Endothelial cell of umbilical vein (primary cell): ENCODE results near the gene NHLRC4. TPM values are rescaled to one million over a fixed set of nuclear protein-coding genes. Genes with fewer than 3 reads are reported as not detected.

Source experiments
- BruUV-seq: library from RNA; stranded (reverse); fragments of 400-500 nt; replicated peaks from 2 replicates; lab custom pipeline; 2021; lab: Mats Ljungman, UMichigan
- CTCF ChIA-PET: fragments of 300-600, 350-600 bp; sonication (Branson Sonifier 250); formaldehyde crosslinking; loops from one replicate; lab custom pipeline; 2021; ENCODE audit warnings: antibody characterized with exemption, inconsistent platforms; lab: Charles Lee
- POLR2A ChIA-PET: fragments of 300-600, 350-600 bp; sonication (Branson Sonifier 250); formaldehyde crosslinking; loops from one replicate; lab custom pipeline; 2021; ENCODE audit warnings: antibody characterized with exemption, inconsistent platforms; lab: Charles Lee
- DNase-seq: peaks from one replicate; pipeline ENCODE4 v3.0.0-alpha.2; 2011; ENCODE audit warnings: low read depth, low spot score
- FAIRE-seq: peaks from 2 replicates; lab custom pipeline; 2011; peaks lifted over from hg19 to GRCh38; lab: Jason Lieb, UNC
- H2AFZ ChIP-seq: 2 replicates; pipeline ENCODE4 v1.6.0; 2012; ENCODE audit warnings: low read depth, low read length, control low read depth, inconsistent platforms
- H3K27ac ChIP-seq: 2 replicates; pipeline ENCODE4 v1.5.1; 2011; ENCODE audit warnings: low read depth, mild to moderate bottlenecking, control low read depth, low read length, moderate library complexity; ENCODE audit not compliant: insufficient read depth
- H3K27me3 ChIP-seq, 2 experiments: 2 replicates each; pipeline versions ENCODE4 v1.6.0 to v1.6.1; 2011; ENCODE audit warnings: low read length in 2 of 2, mixed read lengths in 1 of 2; ENCODE audit not compliant: control insufficient read depth in 2 of 2, insufficient read depth in 2 of 2
- H3K36me3 ChIP-seq, 2 experiments: 2 replicates in 1 of 2; 3 replicates in 1 of 2; pipeline ENCODE4 v1.5.1; 2011; ENCODE audit warnings: low read length in 2 of 2, mild to moderate bottlenecking in 1 of 2, moderate library complexity in 1 of 2; ENCODE audit not compliant: control insufficient read depth in 2 of 2, insufficient read depth in 2 of 2; ENCODE audit errors: extremely low read depth in 1 of 2
- H3K4me1 ChIP-seq: 3 replicates; pipeline ENCODE4 v1.5.1; 2011; ENCODE audit warnings: mild to moderate bottlenecking, low read length; ENCODE audit not compliant: control insufficient read depth, insufficient read depth; ENCODE audit errors: extremely low read depth
- H3K4me2 ChIP-seq: 2 replicates; pipeline ENCODE4 v1.6.1; 2011; ENCODE audit warnings: low read length, control low read depth, mixed read lengths; ENCODE audit not compliant: insufficient read depth
- H3K4me3 ChIP-seq, 3 experiments: fragments of 200-600 bp in 1 of 3; sonication (generic), shearing (Covaris generic) in 1 of 3; replicated peaks in 1 of 3; 2 replicates each; pipeline ENCODE4 v1.5.1; 2011 to 2016; ENCODE audit warnings: control low read depth in 3 of 3, low read length in 3 of 3, mild to moderate bottlenecking in 2 of 3, inconsistent platforms in 1 of 3, low read depth in 1 of 3, moderate library complexity in 1 of 3; ENCODE audit not compliant: insufficient read depth in 1 of 3
- H3K79me2 ChIP-seq: 2 replicates; pipeline ENCODE4 v1.6.0; 2012; ENCODE audit warnings: low read length, inconsistent platforms; ENCODE audit not compliant: control insufficient read depth, insufficient read depth
- H3K9ac ChIP-seq: replicated peaks from 2 replicates; pipeline ENCODE3; 2011; ENCODE audit warnings: low read length, control low read depth; ENCODE audit not compliant: insufficient read depth; ENCODE audit errors: extremely low read depth
- H3K9me1 ChIP-seq: replicated peaks from 3 replicates; pipeline ENCODE4 v1.6.0; 2011; ENCODE audit warnings: mild to moderate bottlenecking, low read length; ENCODE audit not compliant: control insufficient read depth, insufficient read depth; ENCODE audit errors: extremely low read depth
- H3K9me3 ChIP-seq: replicated peaks from 2 replicates; pipeline ENCODE4 v1.5.1; 2012; ENCODE audit warnings: low read length, inconsistent platforms; ENCODE audit not compliant: control insufficient read depth, insufficient read depth
- H4K20me1 ChIP-seq: replicated peaks from 2 replicates; pipeline ENCODE3; 2011; ENCODE audit warnings: mild to moderate bottlenecking, low read length; ENCODE audit not compliant: control insufficient read depth, insufficient read depth; ENCODE audit errors: extremely low read depth
- CTCF ChIP-seq, 2 donors: IDR thresholded peaks; 1 replicate in 1 of 2; 2 replicates in 1 of 2; pipeline ENCODE4 v1.5.1; 2011; ENCODE audit warnings: low read length in 2 of 2, mild to moderate bottlenecking in 2 of 2, moderate library complexity in 2 of 2, control low read depth in 1 of 2, inconsistent platforms in 1 of 2, low read depth in 1 of 2; ENCODE audit not compliant: insufficient read depth in 1 of 2; ENCODE audit errors: extremely low read depth in 1 of 2
- FOS ChIP-seq: IDR thresholded peaks from 2 replicates; pipeline ENCODE4 v1.6.1; 2011; ENCODE audit warnings: mild to moderate bottlenecking, low read length, moderate library complexity, borderline replicate concordance; ENCODE audit not compliant: insufficient read depth
- JUN ChIP-seq: IDR thresholded peaks from 2 replicates; pipeline ENCODE4 v1.6.1; 2011; ENCODE audit warnings: borderline replicate concordance, low read depth; ENCODE audit not compliant: insufficient read length, insufficient read depth
- MAX ChIP-seq: IDR thresholded peaks from 2 replicates; pipeline ENCODE4 v1.6.1; 2011; ENCODE audit not compliant: insufficient read depth, insufficient read length
- POLR2A ChIP-seq: IDR thresholded peaks from 2 replicates; pipeline ENCODE4 v1.6.1; 2012; ENCODE audit warnings: low read depth, mild to moderate bottlenecking, control low read depth, low read length
- POLR2AphosphoS5 ChIP-seq: IDR thresholded peaks from 2 replicates; pipeline ENCODE4 v1.6.1; 2012; ENCODE audit warnings: low read depth, mild to moderate bottlenecking, control low read depth, low read length, moderate library complexity; ENCODE audit not compliant: insufficient read depth
- dilution Hi-C: fragments of 300-500 bp; cut with MboI; formaldehyde crosslinking; loops from one replicate; pipeline ENCODE4 v1.15.0; 2019; ENCODE audit warnings: low sequenced_read_pairs; ENCODE audit not compliant: extremely low pct_ligation_motif_present
- intact Hi-C: fragments of 100-400 bp; cut with micrococcal nuclease; formaldehyde crosslinking; loops from one replicate; pipeline ENCODE4 v1.10.0; 2022
- polyA plus RNA-seq, 4 experiments: library from polyadenylated mRNA; depleted of rRNA in 3 of 4; stranded (reverse) in 3 of 4; unstranded in 1 of 4; fragments of >200 nt; gene quantifications; 2 replicates each; pipeline versions ENCODE4 v1.2.1 to v1.2.3, GENCODE V29; 2011 to 2012; ENCODE audit warnings: missing spikeins in 1 of 4
- total RNA-seq: library from RNA; stranded (reverse); gene quantifications from 2 replicates; pipeline ENCODE4 v1.2.3, GENCODE V29; 2021

Gene NHLRC4
- total and polyA plus RNA-seq, 2 donors (not counting 3 experiments of a cell fraction or from before 2014, with no cell fraction given), result 0.73 to 0.94 TPM

- ChIA-PET POLR2A (no interaction called here), CTCF (no interaction called here)
- H3K9me3 ChIP-seq, result no peaks in the 10 kb centered on the region
- intact Hi-C loops (no loop called here), dilution Hi-C loops (no loop called here)
- no peaks in the 10 kb centered on the region for H3K9me1 ChIP-seq
- H3K79me2 ChIP-seq, result peaks cover 14% of the 10 kb centered on the region
- peaks cover 6% of the 10 kb centered on the region for H3K4me1 ChIP-seq
- H3K9ac ChIP-seq, result no peak overlapping the region
- no peak overlapping the region for H3K4me2 ChIP-seq
- TF ChIP-seq JUN (no peak), CTCF (IDR thresholded peaks at IDR 0.05; ENCODE audit: extremely low read depth in 1 of 2, insufficient read depth in 1 of 2, low read depth in 1 of 2, low read length in 2 of 2) (peak in 1 of 2 donors; percentile 3), POLR2AphosphoS5 (no peak), MAX (no peak), POLR2A (no peak), FOS (no peak)
- no peak overlapping the region for H2AFZ ChIP-seq
- DNase-seq, result no peak
- no peaks in the 10 kb centered on the region for H4K20me1 ChIP-seq
- no peak overlapping the region for H3K27ac ChIP-seq
- H3K36me3 ChIP-seq, result peaks cover 0 to 14% of the 10 kb centered on the region in 2 experiments
- no peak overlapping the region for H3K4me3 ChIP-seq
- no TSS peak for BruUV-seq
- no peaks in the 10 kb centered on the region for H3K27me3 ChIP-seq
- FAIRE-seq, result no peak
Measured at GRCh38 chr16:549544-550263, 17.1 kb upstream of the NHLRC4 start.
